Adrenal gland (tissue), 12 donors: ENCODE results near the gene SLC23A3. TPM values are rescaled to one million over a fixed set of nuclear protein-coding genes. Genes with fewer than 3 reads are reported as not detected.

Experiments
- DNase-seq, 7 donors: peaks; one replicate each; pipeline ENCODE4 v3.0.0-alpha.2; 2019 to 2020
- H3K27ac ChIP-seq, 5 donors: fragments of 200-600 bp; sonication (generic) in 4 of 5; 1 replicate in 3 of 5; 2 replicates in 2 of 5; pipeline versions ENCODE4 v1.5.1 to v1.8.0; 2016 to 2020; ENCODE audit warnings: mild to moderate bottlenecking in 1 of 5
- H3K27me3 ChIP-seq: fragments of 200-600 bp; 2 replicates; pipeline ENCODE4 v1.8.0; 2021
- H3K36me3 ChIP-seq, 2 donors: fragments of 200-600 bp; replicated peaks in 1 of 2; 1 replicate in 1 of 2; 2 replicates in 1 of 2; pipeline versions ENCODE4 v1.5.1 to v1.8.0; 2018 to 2022
- H3K4me1 ChIP-seq, 2 donors: fragments of 200-600 bp; replicated peaks in 1 of 2; 1 replicate in 1 of 2; 2 replicates in 1 of 2; pipeline versions ENCODE4 v1.5.1 to v1.8.0; 2018 to 2021
- H3K4me3 ChIP-seq, 4 donors: fragments of 200-600 bp; sonication (generic) in 3 of 4; one replicate each; pipeline ENCODE4 v1.5.1; 2016 to 2018
- H3K9me3 ChIP-seq, 3 donors: fragments of 200-600 bp; sonication (generic) in 1 of 3; replicated peaks in 1 of 3; 1 replicate in 2 of 3; 2 replicates in 1 of 3; pipeline versions ENCODE4 v1.5.1 to v1.8.0; 2016 to 2021
- POLR2A ChIP-seq, 2 donors: fragments of 450-650 bp; IDR thresholded peaks; one replicate each; pipeline ENCODE4 v1.6.1; 2017; ENCODE audit warnings: antibody characterized with exemption in 2 of 2, mild to moderate bottlenecking in 2 of 2, moderate library complexity in 1 of 2
- WGBS, 4 donors: extraction: QIAGEN DNeasy Blood & Tissue Kit in 2 of 4; methylation state at CpG; one replicate each; pipeline versions ENCODE4 v1.1.5 to v1.1.7; 2013 to 2017; 5-methylcytosine and 5-hydroxymethylcytosine counted together
- intact Hi-C, 2 donors: fragments of 100-400 bp; cut with DNase I; formaldehyde crosslinking; loops; one replicate each; pipeline versions ENCODE4 v1.14.1 to v1.15.0; 2022 to 2023
- polyA plus RNA-seq, 3 donors: library from polyadenylated mRNA; stranded (reverse); fragments of 200-250 nt in 2 of 3; fragments of 350-450 nt in 1 of 3; fragmentation: Illumina TruSeq in 1 of 3; extraction: RNeasy Lipid Tissue Mini Kit (QIAGEN cat#74804) in 1 of 3; gene quantifications; one replicate each; pipeline ENCODE4 v1.2.3, GENCODE V29; 2013 to 2014
- total RNA-seq, 9 donors: library from RNA; depleted of rRNA in 4 of 9; stranded (reverse); fragments of >200 nt in 4 of 9; fragments of 120-200 nt in 1 of 9; fragmentation: NEBNext Ultra II Directional in 1 of 9; extraction: Animal tissue kit (Norgen Biotek cat#: 25700) in 1 of 9; gene quantifications; one replicate each; pipeline versions ENCODE4 v1.1.0 to v1.2.4, GENCODE V29; 2013 to 2023
- TF ChIP-seq, protein P1 (sequence below), 6 experiments: fragments of 450-650 bp in 4 of 6; fragments of 200-600 bp in 2 of 6; sonication (generic) in 1 of 6; IDR thresholded peaks; 1 replicate in 5 of 6; 2 replicates in 1 of 6; pipeline versions ENCODE4 v1.5.1 to v1.8.0; 2016 to 2021; ENCODE audit warnings: antibody characterized with exemption in 6 of 6, mild to moderate bottlenecking in 2 of 6, moderate library complexity in 1 of 6
- donor health status: healthy with polysubstance abuse.
- donor health status: Bipolar disorder and iron deficiency.
- donor health status: DM: yes; HTN: yes; CAD: no.
- donor health status: DM: no; HTN: no; CAD: no.
- donor health status: DM: no; HTN: no; CAD: no.
- donor health status: DM: yes; HTN: yes; CAD: no.

Gene SLC23A3
- total and polyA plus RNA-seq, 12 donors = 0.11 to 4.3 (median 0.84) TPM; not detected in 2

DNA sequence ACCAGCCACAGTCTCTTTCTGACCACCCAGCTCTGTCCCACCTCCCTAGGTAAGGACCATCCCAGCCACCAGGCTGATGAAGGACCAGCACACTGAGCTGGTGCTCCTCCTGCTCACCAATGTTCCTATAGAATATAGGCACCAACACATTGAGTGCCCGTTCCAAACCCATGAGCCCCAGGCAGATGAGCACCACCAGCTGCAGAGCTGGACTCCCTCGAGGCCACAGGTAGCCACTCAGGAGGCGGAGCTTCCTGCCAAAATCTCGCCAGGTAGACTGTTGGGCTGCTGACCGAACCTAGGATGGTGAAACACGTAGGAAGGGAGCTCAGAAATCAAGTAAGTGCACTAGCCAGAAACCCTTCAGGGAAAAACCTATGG lies 46.7 kb upstream of the SLC23A3 start:
- intact Hi-C loops = loop anchor here in 1 of 2 donors (10.0 kb wide), 1 partner anchor 52 kb away; the partner anchor contains the start of gene NHEJ1
- WGBS, 4 donors = 83 to 92% (median 90%) methylated on average over 2 to 6 of the region's 6 CpGs
- Histone ChIP-seq H3K36me3 (peaks cover 0 to 57% of the 10 kb centered on the region in 2 donors), H3K4me1 (peaks cover 23 to 30% of the 10 kb centered on the region in 2 donors), H3K4me3 (no peak overlapping the region), H3K9me3 (no peaks in the 10 kb centered on the region), H3K27me3 (no peaks in the 10 kb centered on the region), H3K27ac (peak overlapping the region in 2 of 5 donors; percentile 8 to 97)
- TF ChIP-seq, protein P1, sequence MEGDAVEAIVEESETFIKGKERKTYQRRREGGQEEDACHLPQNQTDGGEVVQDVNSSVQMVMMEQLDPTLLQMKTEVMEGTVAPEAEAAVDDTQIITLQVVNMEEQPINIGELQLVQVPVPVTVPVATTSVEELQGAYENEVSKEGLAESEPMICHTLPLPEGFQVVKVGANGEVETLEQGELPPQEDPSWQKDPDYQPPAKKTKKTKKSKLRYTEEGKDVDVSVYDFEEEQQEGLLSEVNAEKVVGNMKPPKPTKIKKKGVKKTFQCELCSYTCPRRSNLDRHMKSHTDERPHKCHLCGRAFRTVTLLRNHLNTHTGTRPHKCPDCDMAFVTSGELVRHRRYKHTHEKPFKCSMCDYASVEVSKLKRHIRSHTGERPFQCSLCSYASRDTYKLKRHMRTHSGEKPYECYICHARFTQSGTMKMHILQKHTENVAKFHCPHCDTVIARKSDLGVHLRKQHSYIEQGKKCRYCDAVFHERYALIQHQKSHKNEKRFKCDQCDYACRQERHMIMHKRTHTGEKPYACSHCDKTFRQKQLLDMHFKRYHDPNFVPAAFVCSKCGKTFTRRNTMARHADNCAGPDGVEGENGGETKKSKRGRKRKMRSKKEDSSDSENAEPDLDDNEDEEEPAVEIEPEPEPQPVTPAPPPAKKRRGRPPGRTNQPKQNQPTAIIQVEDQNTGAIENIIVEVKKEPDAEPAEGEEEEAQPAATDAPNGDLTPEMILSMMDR (IDR thresholded peaks at IDR 0.05) = no peak
- TF ChIP-seq POLR2A (IDR thresholded peaks at IDR 0.05) = no peak
- no peak for DNase-seq

DNA sequence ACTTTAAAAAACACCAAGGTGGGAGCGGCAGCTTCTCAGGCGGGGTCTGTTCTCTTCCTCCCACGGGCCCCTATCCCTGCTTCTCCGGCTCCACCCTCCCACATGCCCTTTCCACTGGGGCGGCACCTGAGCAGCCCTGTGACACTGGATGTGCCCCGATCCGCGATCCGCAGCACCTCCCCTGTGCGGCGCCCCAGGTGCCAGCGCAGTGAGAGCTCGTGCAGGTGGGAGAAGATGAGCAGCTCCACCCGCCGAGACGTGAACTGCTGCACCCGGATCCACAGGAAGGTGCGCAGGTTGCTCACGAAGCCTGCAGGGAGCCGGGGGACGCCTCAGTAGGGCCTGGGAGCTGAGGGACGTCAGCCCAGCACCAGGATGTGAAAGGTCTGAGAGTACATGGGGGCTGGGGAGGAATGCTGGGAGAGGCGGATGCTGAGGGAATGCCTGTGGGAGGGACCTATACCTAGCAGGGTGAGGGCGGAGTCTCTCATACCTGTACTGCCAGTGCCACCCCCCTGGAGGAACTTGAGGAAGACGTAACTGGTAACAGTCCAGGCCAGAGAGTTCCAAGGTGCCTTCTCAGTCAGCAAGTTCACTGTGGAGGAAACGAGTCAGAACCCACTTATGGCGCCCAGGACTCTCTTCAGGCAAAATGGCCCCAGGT lies 46.2 kb upstream of the SLC23A3 start:
- Histone ChIP-seq H3K27ac (peak overlapping the region in 1 of 5 donors; percentile 8), H3K9me3 (no peaks in the 10 kb centered on the region), H3K4me1 (peaks cover 23 to 30% of the 10 kb centered on the region in 2 donors), H3K36me3 (peaks cover 0 to 52% of the 10 kb centered on the region in 2 donors), H3K27me3 (no peaks in the 10 kb centered on the region), H3K4me3 (no peak overlapping the region)
- TF ChIP-seq, protein P1 (IDR thresholded peaks at IDR 0.05) = no peak
- no peak for TF ChIP-seq POLR2A (IDR thresholded peaks at IDR 0.05)
- no peak for DNase-seq
- intact Hi-C loops = loop anchor here in 1 of 2 donors (10.0 kb wide), 1 partner anchor 51 kb away; the partner anchor contains the start of gene NHEJ1
- 90 to 94% (median 93%) methylated on average over 20 to 27 of the region's 27 CpGs for WGBS, 4 donors

DNA sequence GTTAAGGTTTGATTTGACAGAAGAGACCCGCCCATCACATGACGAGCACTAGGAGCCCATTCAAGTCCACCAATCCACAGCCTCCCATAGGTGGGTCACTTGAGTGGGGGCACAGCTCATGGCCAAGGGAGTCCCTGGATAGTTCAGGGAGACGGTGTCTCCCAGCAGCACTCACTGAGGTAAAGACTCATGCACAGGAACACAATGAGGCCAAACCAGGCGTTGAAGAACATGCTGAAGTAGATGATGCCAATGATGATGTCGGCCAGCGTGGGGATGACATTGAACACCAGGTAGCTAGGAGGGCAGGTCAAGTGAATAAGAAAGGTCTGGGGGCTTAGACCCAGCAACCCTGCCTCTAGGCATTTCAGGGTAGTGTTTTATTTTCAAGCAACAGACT lies 45.0 kb upstream of the SLC23A3 start:
- Histone ChIP-seq H3K27ac (no peak overlapping the region), H3K4me1 (peaks cover 23 to 30% of the 10 kb centered on the region in 2 donors), H3K9me3 (no peaks in the 10 kb centered on the region), H3K27me3 (no peaks in the 10 kb centered on the region), H3K36me3 (peaks cover 0 to 50% of the 10 kb centered on the region in 2 donors), H3K4me3 (no peak overlapping the region)
- WGBS, 4 donors = 91 to 96% (median 92%) methylated on average over 6 of the region's 6 CpGs
- TF ChIP-seq, protein P1 (IDR thresholded peaks at IDR 0.05) = no peak
- TF ChIP-seq POLR2A (IDR thresholded peaks at IDR 0.05) = no peak
- intact Hi-C loops = loop anchor here (5.0 to 10.0 kb wide), 2 partner anchors 42 to 50 kb away; partner anchors contain the start of genes NHEJ1 (in 1 of the 2) and SLC23A3 (in 1 of the 2)
- DNase-seq = no peak

DNA sequence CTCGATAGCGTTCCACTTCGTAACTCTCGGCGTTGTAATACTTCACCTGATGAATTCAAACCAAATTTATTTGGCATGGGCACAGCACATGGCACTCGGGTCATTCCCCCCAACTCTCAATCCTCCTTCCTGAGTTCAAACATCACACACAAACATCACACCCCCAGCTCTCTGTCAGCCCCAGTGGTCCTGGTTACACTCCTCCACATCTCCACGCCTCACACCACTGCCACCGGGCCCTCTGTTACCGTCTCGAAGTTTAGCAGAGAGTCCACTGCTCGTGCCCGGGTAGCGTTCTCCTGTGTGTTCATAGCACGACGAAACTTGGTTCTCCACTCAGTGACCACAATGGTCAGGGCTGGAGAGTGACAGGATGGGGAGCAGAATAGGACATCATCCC lies 44.3 kb upstream of the SLC23A3 start:
- WGBS, 4 donors = 92 to 96% (median 94%) methylated on average over 15 of the region's 15 CpGs
- peaks cover 17 to 24% of the 10 kb centered on the region in 2 donors for H3K4me1 ChIP-seq
- H3K9me3 ChIP-seq = no peaks in the 10 kb centered on the region
- no peak for DNase-seq
- H3K27ac ChIP-seq = no peak overlapping the region
- H3K36me3 ChIP-seq = peaks cover 0 to 52% of the 10 kb centered on the region in 2 donors
- H3K4me3 ChIP-seq = no peak overlapping the region
- intact Hi-C loops = loop anchor here (5.0 to 10.0 kb wide), 2 partner anchors 42 to 49 kb away; partner anchors contain the start of genes NHEJ1 (in 1 of the 2) and SLC23A3 (in 1 of the 2)
- TF ChIP-seq, protein P1 (IDR thresholded peaks at IDR 0.05) = no peak
- no peak for TF ChIP-seq POLR2A (IDR thresholded peaks at IDR 0.05)
- no peaks in the 10 kb centered on the region for H3K27me3 ChIP-seq
